PFSK-1 (cell line): ENCODE results near the gene OR9A2.

Experiments used
- POLR2AphosphoS5 ChIP-seq: IDR thresholded peaks from 2 replicates; pipeline ENCODE4 v1.6.1; 2012; ENCODE audit warnings: low read depth, mild to moderate bottlenecking, control low read depth, low read length, moderate library complexity
- SIN3A ChIP-seq: IDR thresholded peaks from 2 replicates; pipeline ENCODE4 v1.6.1; 2012; ENCODE audit warnings: mild to moderate bottlenecking, low read length, moderate library complexity, borderline replicate concordance; ENCODE audit not compliant: insufficient read depth
- TAF1 ChIP-seq: IDR thresholded peaks from 2 replicates; pipeline ENCODE4 v1.6.1; 2012; ENCODE audit warnings: low read length, control low read depth, borderline replicate concordance; ENCODE audit not compliant: insufficient read depth

- TF ChIP-seq POLR2AphosphoS5 = no peak
- no peak for TF ChIP-seq TAF1
- TF ChIP-seq SIN3A = no peak
These were observed 15.9 kb upstream of the OR9A2 start for GRCh38 chr7:143042790-143043271.
